HG02610 (cell line): ENCODE measurements around the gene NFASC.

Source experiments
- ATAC-seq: cut with Tn5 transposase; IDR thresholded peaks from one replicate; pipeline ENCODE4 v1.9.1; 2021; ENCODE audit warnings: mild to moderate bottlenecking, moderate library complexity; ENCODE audit not compliant: unreplicated experiment

NFASC gene

DNA sequence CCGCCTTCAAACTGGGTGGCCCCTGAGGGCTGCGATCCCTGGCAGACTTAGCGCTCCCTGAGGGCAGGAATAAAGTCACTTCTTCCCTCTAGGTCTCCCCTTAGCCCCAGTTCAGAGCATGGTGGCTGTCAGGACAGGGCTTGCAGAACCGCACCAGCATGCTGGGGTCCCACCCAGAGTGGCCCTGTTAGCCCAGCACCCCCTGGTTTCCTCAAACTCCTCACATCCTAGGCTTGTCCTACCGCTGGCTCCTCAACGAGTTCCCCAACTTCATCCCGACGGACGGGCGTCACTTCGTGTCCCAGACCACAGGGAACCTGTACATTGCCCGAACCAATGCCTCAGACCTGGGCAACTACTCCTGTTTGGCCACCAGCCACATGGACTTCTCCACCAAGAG, 188.2 kb downstream of the NFASC start:
- no peak for ATAC-seq

DNA sequence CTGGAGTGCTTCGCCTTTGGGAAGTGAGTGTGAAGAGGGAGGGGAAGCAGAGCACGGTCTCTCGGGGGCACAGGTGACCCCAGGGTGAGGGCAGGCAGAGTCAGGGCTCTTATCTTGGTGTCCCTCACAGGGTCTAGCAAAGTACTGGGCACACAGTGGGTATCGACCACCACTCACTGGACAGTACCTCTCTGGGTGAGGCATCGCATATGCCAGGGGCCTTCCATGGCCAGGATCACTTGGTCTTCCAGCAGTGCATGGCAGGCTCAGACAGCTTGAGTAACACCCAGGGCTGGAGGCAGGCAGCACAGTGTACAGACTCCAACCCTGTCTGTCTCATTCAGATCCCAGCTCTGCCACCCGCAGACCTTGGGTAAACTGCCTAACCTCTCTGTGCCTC, 189.0 kb downstream of the NFASC start:
- no peak for ATAC-seq

DNA sequence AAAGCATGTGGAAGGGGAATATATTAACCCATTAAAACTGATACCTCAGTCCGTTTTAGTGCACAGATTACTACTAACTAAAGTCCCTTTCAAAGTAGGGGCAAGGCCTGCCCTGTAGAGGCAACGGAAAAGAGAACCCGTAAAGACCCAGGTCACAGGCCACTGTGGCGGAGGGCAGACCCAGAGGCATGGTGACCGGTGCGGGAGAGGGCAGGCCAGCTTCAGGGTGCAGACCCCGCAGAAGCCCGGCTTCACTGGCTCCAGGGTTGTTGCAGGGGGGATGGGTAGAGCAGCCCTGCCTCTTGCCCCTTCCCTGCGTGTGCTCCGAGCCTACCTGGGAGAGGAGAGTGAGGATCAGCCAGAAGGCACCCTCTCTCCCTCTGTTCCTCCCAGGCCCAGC, 190.1 kb downstream of the NFASC start:
- no peak for ATAC-seq

DNA sequence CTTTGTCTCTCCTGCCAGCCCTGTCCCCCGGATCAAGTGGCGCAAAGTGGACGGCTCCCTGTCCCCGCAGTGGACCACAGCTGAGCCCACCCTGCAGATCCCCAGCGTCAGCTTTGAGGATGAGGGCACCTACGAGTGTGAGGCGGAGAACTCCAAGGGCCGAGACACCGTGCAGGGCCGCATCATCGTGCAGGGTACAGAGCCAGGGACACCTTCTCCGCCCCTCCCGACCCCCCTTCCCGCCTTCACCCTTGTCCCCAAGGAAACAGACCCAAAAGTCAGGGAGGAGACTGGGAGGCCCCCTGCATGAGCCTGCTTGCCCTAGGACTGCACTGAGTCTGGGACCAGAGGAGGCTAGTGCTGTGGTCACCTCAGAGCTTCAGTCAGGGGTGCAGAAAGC, 190.6 kb downstream of the NFASC start:
- no peak for ATAC-seq

DNA sequence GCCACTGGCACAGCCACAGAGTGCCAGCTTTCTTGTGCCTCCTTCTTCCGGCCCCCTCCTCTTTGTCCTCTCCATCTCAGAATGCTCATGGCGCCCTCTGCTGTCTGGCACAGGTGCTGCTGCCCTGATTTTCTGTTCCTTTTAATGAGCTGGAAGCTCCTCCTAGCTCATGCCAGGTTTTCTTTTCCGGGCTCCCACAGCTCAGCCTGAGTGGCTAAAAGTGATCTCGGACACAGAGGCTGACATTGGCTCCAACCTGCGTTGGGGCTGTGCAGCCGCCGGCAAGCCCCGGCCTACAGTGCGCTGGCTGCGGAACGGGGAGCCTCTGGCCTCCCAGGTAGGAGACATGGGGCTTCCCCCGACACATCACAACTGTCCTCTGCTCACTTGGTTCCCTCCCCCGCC, 191.0 kb downstream of the NFASC start:
- ATAC-seq, result no peak

DNA sequence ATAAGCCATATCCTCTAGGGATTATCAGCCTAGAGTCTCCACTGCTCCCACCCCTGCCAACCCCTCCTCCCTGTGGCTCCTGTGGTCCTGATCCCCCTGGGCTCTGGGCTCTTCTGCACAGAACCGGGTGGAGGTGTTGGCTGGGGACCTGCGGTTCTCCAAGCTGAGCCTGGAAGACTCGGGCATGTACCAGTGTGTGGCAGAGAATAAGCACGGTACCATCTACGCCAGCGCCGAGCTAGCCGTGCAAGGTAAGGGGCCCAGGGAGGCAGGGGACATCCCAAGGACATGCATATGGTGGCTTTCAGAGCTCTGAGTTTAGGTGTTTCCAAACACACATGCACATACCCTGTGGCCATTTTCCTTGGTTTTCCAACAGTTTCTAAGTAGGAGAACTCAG, 191.7 kb downstream of the NFASC start:
- no peak for ATAC-seq

DNA sequence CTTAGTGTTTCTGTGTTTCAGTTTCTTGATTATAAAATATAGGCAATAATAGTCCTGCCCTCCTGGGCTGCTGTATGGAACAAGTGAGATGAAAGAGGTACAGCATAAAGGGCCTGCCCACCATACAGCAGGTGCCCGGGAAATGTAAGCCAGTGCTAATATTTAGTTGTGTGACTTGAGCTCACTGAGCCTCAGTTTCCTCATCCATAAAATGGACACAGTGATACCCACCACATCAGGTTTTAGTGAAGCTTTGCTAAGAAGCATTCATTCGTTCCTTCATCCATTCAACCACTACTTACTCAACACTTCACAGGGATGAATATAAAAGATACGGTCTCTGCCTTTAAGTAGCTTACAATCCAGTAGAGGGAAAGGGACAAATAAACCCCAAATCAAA, 192.2 kb downstream of the NFASC start:
- no peak for ATAC-seq

DNA sequence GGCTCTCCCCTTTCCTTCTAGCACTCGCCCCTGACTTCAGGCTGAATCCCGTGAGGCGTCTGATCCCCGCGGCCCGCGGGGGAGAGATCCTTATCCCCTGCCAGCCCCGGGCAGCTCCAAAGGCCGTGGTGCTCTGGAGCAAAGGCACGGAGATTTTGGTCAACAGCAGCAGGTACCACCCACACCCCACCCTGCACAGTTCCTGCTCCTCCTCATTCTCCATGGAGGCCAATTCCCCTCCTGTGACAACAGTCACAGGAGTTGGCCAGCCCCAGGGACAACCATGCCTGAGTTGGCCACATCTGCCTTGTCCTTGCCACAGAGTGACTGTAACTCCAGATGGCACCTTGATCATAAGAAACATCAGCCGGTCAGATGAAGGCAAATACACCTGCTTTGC, 193.6 kb downstream of the NFASC start:
- ATAC-seq, result no peak

DNA sequence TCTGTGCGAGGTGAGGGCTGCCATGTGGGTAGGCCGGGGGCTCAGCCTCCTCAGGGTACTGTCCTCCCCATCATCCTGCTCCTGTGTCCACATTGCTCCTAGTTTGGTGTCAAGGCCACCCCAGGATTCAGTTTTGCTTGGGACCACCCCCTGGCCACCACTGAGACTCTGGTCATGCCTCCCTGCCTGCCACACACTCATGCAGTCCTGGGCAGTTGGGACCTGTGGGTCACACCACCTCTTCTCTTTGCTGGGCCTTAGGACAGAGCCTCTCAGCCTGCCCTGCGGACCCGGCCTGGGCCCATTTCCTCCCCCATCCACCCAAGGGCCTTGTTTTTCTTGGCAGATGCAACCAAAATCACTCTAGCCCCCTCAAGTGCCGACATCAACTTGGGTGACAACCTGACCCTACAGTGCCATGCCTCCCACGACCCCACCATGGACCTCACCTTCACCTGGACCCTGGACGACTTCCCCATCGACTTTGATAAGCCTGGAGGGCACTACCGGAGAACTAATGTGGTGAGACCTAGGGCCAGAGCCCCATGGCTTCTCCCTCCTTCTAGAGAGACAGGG, 194.2 kb downstream of the NFASC start:
- no peak for ATAC-seq

DNA sequence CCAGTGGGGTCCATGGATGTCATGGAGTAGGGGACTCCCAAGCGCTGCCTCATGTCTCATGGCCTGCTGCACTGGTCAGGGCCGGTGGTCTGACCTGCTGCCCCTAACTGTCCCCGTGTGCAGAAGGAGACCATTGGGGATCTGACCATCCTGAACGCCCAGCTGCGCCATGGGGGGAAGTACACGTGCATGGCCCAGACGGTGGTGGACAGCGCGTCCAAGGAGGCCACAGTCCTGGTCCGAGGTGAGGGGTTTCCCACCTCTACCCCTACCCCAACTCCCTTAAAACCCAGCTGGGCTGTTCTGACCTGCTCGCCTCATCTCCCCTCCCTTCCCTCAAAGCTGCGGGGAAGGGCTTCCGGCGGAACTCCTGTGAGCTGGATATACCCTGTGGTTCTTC, 195.0 kb downstream of the NFASC start:
- ATAC-seq, result no peak

DNA sequence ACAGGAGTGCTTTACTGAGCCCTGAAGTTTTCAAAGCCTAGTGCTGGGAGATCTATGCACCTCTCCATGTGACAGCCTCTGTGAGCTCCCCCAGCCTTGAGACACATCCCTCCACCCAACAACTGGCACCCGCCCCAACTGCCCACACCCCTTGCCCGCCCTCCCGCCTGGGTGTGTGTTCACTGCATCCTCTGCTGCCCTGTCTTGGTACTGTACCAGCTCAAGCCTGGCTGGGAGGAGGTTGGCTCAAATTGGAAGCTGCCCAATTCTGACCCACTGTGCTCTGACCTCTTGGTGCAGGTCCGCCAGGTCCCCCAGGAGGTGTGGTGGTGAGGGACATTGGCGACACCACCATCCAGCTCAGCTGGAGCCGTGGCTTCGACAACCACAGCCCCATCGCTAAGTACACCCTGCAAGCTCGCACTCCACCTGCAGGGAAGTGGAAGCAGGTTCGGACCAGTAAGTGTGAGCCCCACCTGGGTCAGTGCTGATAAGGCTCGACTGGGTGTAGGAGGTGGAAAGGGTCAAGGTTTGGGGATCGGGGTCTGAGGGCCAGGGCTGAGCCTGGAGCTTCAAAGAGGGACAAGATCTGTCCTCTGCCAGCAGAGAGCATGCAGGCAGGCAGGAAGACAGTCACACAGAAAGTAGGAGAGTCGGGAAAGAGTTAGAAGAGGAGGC, 195.6 kb downstream of the NFASC start:
- no peak for ATAC-seq

DNA sequence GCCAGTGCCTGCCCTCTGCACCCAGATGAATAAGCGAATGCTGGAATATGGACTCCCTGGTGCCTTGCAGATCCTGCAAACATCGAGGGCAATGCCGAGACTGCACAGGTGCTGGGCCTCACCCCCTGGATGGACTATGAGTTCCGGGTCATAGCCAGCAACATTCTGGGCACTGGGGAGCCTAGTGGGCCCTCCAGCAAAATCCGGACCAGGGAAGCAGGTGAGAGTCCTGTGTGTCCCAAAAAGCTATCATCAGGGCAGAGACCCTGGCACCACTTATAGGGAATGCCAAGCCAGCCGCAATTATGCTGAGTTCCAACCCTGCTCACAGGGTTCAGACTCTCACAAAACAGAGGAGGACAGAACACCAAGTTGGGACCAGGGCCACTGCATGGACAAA, 196.4 kb downstream of the NFASC start:
- ATAC-seq, result no peak

DNA sequence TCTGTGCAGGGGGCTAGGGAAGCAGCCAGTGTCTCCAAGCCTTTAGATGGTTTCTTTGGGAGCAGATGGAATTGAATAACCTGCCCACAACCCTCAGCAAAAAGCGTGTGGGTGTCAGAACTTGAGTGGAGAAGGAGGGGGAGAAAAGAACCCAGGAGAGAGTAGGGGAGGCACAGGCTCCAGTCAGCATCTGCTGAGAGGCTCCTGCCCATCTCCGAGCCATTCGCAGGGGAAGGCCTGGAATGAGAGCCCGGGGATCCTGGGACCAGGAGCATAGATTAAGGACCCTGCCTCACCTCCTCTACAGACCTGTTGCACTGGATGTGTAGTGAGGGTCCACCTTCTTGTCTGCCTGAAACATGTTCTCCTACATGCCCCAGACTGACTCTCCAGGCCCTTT, 197.3 kb downstream of the NFASC start:
- no peak for ATAC-seq

DNA sequence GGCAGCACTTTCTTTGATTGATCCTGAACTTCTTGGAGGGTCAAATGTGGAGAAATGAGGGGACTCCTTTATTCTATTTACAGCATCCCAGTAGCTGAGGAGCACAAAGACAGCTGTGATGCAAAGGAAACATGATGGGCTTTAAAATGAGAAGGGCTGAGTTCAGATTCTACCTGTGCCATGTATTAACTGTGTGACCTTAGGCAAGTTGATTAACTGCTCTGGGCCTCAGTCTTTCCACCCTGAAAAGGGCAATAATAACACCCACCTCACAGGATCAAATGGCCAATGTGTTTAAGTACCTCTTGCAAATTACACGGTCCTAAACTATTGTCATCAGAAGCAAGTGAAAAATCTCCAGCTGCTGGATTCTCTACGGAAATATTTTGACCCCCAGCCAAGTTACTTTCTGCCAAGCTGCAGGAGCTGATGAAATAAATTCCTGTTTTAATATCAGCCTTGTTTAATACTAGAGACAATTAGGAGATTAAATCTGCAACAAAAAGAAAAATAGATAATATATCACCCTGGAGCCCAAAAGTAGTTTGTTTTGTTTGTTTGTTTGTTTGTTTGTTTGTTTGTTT, 197.9 kb downstream of the NFASC start:
- no peak for ATAC-seq

DNA sequence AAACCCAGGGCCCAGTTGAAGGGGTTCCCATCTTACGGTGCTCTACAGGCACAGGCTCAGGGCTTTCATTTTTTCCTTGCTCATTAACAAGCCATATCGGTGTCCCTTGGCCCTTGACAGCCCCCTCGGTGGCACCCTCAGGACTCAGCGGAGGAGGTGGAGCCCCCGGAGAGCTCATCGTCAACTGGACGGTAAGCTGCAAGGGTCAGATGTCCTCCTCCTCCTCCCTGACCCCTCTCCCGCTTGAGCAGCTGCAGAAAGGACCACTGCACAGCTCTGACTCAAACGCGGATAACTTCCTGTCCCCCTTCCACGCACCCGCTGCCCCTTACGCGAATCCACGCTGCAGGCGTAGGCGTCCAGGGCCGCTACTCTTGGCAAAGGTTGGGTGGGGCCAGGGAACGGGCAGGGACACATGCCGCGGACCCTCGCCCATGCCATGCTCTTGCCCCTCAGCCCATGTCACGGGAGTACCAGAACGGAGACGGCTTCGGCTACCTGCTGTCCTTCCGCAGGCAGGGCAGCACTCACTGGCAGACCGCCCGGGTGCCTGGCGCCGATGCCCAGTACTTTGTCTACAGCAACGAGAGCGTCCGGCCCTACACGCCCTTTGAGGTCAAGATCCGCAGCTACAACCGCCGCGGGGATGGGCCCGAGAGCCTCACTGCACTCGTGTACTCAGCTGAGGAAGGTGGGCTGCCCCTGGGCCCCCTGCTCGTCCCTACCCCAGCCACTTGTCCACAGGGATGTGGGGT, 198.9 kb downstream of the NFASC start:
- ATAC-seq, result no peak

DNA sequence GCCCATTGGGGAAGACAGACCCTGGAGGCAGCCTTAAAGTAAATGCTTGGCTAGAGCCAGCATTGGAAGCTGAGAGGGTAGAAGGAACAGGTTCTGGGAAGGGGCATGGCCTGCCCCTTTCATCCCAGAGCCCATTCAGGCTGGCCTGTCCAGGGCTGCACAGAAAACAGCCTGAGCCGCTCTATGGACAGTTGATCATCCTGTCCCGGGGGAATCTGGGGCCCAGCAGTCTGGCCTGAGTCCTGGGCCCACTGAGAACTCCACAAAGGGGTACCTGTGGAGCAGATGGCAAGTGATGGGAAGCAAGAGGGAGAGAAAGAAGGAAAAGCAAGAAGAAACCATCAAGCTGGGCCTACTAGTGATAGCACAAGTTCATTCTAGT, 200.4 kb downstream of the NFASC start:
- no peak for ATAC-seq

DNA sequence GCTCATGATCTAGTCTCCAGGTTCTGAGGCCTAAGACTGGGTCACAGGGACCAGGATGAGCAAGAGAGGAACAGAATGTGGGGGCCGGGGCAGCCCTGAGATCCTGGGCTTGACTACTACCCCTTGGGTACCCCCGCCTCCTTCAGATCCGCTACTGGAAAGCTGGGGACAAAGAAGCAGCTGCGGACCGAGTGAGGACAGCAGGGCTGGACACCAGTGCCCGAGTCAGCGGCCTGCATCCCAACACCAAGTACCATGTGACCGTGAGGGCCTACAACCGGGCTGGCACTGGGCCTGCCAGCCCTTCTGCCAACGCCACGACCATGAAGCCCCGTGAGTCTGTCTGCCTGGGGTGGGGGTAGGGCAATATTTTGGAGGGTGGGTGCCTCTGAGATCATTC, 201.1 kb downstream of the NFASC start:
- ATAC-seq, result no peak

DNA sequence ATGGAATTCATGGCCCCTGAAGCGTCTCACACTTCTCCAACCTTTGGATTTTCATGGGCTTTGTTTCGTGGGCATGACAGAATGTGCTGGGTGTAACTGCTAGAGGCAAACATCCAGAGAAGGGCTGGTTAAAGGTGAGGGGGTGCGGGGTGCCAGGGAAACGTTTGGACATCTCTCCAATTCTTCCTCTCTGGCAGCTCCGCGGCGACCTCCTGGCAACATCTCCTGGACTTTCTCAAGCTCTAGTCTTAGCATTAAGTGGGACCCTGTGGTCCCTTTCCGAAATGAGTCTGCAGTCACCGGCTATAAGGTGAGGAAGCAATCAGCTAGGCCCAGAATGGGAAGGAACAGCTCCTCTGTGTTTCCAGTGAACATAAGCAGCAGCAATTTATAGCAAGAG, 201.6 kb downstream of the NFASC start:
- ATAC-seq, result no peak
